HCT116 (cell line): ENCODE results near the gene ATG101. TPM values are rescaled to one million over a fixed set of nuclear protein-coding genes. Genes with fewer than 3 reads are reported as not detected.
A peak's percentile ranks its signal among the peaks of the same experiment; 100 is the strongest.

ENCODE experiments used
- ATAC-seq: fragments of 200-7000 bp; cut with Tn5 transposase; 2 replicates; pipeline ENCODE4 v1.9.1; 2020; ENCODE audit warnings: mild to moderate bottlenecking, moderate library complexity
- BruUV-seq: library from RNA; stranded (reverse); fragments of 400-500 nt; replicated peaks from 2 replicates; lab custom pipeline; 2021; lab: Mats Ljungman, UMichigan
- CTCF ChIA-PET: fragments of 300-600 bp; sonication (Branson Sonifier 250); formaldehyde crosslinking; loops from one replicate; lab custom pipeline; 2021; ENCODE audit warnings: antibody characterized with exemption; lab: Charles Lee
- POLR2A ChIA-PET: fragments of 300-600, 350-600 bp; sonication (Branson Sonifier 250); formaldehyde crosslinking; loops from one replicate; lab custom pipeline; 2021; ENCODE audit warnings: antibody characterized with exemption; lab: Charles Lee
- RAD21 ChIA-PET, 2 experiments: fragments of 300-600 bp; sonication (Branson Sonifier 250); formaldehyde crosslinking; loops; one replicate each; lab custom pipeline; 2023; ENCODE audit warnings: low total read pairs in 2 of 2; ENCODE audit not compliant: uncharacterized antibody in 2 of 2, unreplicated experiment in 2 of 2, low non-redundant PET in 1 of 2; lab: Charles Lee
- DNase-seq: peaks from one replicate; pipeline ENCODE4 v3.0.0-alpha.2; 2010; ENCODE audit warnings: low read depth, low spot score
- H2AFZ ChIP-seq: fragments of 200-600 bp; shearing (Covaris generic), sonication (generic); 2 replicates; pipeline ENCODE4 v1.6.1; 2017; ENCODE audit warnings: low read depth, mixed run types, mixed read lengths, antibody characterized with exemption, low read length; ENCODE audit not compliant: poor library complexity, severe bottlenecking
- H3K27ac ChIP-seq: 2 replicates; pipeline ENCODE4 v1.5.1; 2012; ENCODE audit warnings: low read depth, low read length
- H3K27me3 ChIP-seq: fragments of 200-600 bp; sonication (generic); 2 replicates; pipeline ENCODE4 v1.6.1; 2016; ENCODE audit warnings: mixed run types, low read length, mixed read lengths; ENCODE audit not compliant: insufficient read depth
- H3K36me3 ChIP-seq, 2 experiments: fragments of 200-500 bp in 1 of 2; fragments of 200-600 bp in 1 of 2; sonication (Bioruptor generic) in 1 of 2; sonication (generic) in 1 of 2; 2 replicates each; pipeline versions ENCODE4 v1.5.1 to v1.6.1; 2014 to 2016; ENCODE audit warnings: low read length in 2 of 2, inconsistent platforms in 1 of 2, mixed read lengths in 1 of 2, mixed run types in 1 of 2; ENCODE audit not compliant: insufficient read depth in 2 of 2, control insufficient read depth in 1 of 2
- H3K4me1 ChIP-seq, 2 experiments: fragments of 200-600 bp in 1 of 2; sonication (generic) in 1 of 2; 2 replicates each; pipeline versions ENCODE4 v1.5.1 to v1.6.1; 2012 to 2017; ENCODE audit warnings: low read length in 2 of 2, inconsistent platforms in 1 of 2, mild to moderate bottlenecking in 1 of 2, mixed read lengths in 1 of 2, mixed run types in 1 of 2, moderate library complexity in 1 of 2; ENCODE audit not compliant: insufficient read depth in 2 of 2, control insufficient read depth in 1 of 2
- H3K4me2 ChIP-seq: fragments of 200-600 bp; sonication (generic); 2 replicates; pipeline ENCODE4 v1.6.1; 2017; ENCODE audit warnings: mixed run types, low read length, mixed read lengths
- H3K4me3 ChIP-seq, 2 experiments: fragments of 200-600 bp in 1 of 2; sonication (generic) in 1 of 2; replicated peaks in 1 of 2; 2 replicates each; pipeline ENCODE4 v1.5.1; 2011 to 2016; ENCODE audit warnings: low read length in 2 of 2, control low read depth in 1 of 2, low read depth in 1 of 2, mild to moderate bottlenecking in 1 of 2, mixed read lengths in 1 of 2, mixed run types in 1 of 2
- H3K79me2 ChIP-seq: fragments of 200-600 bp; sonication (generic); 2 replicates; pipeline ENCODE4 v1.6.1; 2017; ENCODE audit warnings: mild to moderate bottlenecking, mixed run types, low read length, moderate library complexity, mixed read lengths; ENCODE audit not compliant: insufficient read depth
- H3K9ac ChIP-seq: fragments of 200-600 bp; sonication (generic); 2 replicates; pipeline ENCODE4 v1.6.1; 2016; ENCODE audit warnings: low read length, mixed read lengths
- H3K9me2 ChIP-seq: fragments of 200-600 bp; sonication (generic), shearing (Covaris generic); 2 replicates; pipeline ENCODE4 v1.6.1; 2017; ENCODE audit warnings: mixed run types, mild to moderate bottlenecking, moderate library complexity; ENCODE audit not compliant: insufficient read depth
- H3K9me3 ChIP-seq, 2 experiments: fragments of 200-500 bp in 1 of 2; fragments of 200-600 bp in 1 of 2; sonication (Bioruptor generic) in 1 of 2; sonication (generic) in 1 of 2; 2 replicates each; pipeline ENCODE4 v1.6.1; 2014 to 2017; ENCODE audit warnings: low read length in 2 of 2, mixed read lengths in 2 of 2, inconsistent platforms in 1 of 2, low read depth in 1 of 2, mild to moderate bottlenecking in 1 of 2, mixed run types in 1 of 2, moderate library complexity in 1 of 2; ENCODE audit not compliant: control insufficient read depth in 1 of 2, insufficient read depth in 1 of 2
- H4K20me1 ChIP-seq: fragments of 200-600 bp; sonication (generic), shearing (Covaris generic); 2 replicates; pipeline ENCODE4 v1.6.1; 2017; ENCODE audit warnings: mixed run types, mild to moderate bottlenecking, moderate library complexity; ENCODE audit not compliant: insufficient read depth
- ATF3 ChIP-seq: IDR thresholded peaks from 2 replicates; pipeline ENCODE4 v1.6.1; 2012
- CEBPB ChIP-seq: IDR thresholded peaks from 2 replicates; pipeline ENCODE4 v1.6.1; 2012; ENCODE audit warnings: low read depth
- CTCF ChIP-seq, 3 experiments: fragments of 200-600 bp in 1 of 3; sonication (generic) in 1 of 3; IDR thresholded peaks in 2 of 3; conservative IDR thresholded peaks in 1 of 3; 2 replicates each; pipeline ENCODE4 v1.5.1; 2012 to 2017; ENCODE audit warnings: low read depth in 2 of 3, low read length in 2 of 3, antibody characterized with exemption in 1 of 3, borderline replicate concordance in 1 of 3, control low read depth in 1 of 3, mild to moderate bottlenecking in 1 of 3, mixed read lengths in 1 of 3, mixed run types in 1 of 3, moderate library complexity in 1 of 3; ENCODE audit not compliant: insufficient read depth in 1 of 3
- EZH2phosphoT487 ChIP-seq: fragments of 200-600 bp; IDR thresholded peaks from 2 replicates; pipeline ENCODE4 v1.6.1; 2018; ENCODE audit warnings: antibody characterized with exemption, borderline replicate concordance
- JUND ChIP-seq: IDR thresholded peaks from 2 replicates; pipeline ENCODE4 v1.6.1; 2012
- SP1 ChIP-seq: IDR thresholded peaks from 2 replicates; pipeline ENCODE4 v1.6.1; 2012; ENCODE audit warnings: low read depth
- YY1 ChIP-seq: IDR thresholded peaks from 2 replicates; pipeline ENCODE4 v1.6.1; 2011; ENCODE audit warnings: low read length, low read depth, moderate library complexity, mild to moderate bottlenecking; ENCODE audit not compliant: insufficient replicate concordance; ENCODE audit errors: extremely low read depth
- intact Hi-C: fragments of 100-400 bp; cut with micrococcal nuclease; formaldehyde crosslinking; loops from 2 replicates; pipeline ENCODE4 v1.10.0; 2022
- total RNA-seq: library from RNA; stranded (reverse); gene quantifications from one replicate; pipeline ENCODE4 v1.2.1, GENCODE V29; 2021; ENCODE audit not compliant: unreplicated experiment

The ATG101 gene
- total RNA-seq, 1 experiment from 2014 or later = 49.2 TPM

- TF ChIP-seq CTCF (IDR thresholded peaks at IDR 0.05 in 2 of 3, conservative IDR thresholded peaks at IDR 0.05 in 1 of 3; ENCODE audit: borderline replicate concordance in 1 of 3, insufficient read depth in 1 of 3, low read depth in 2 of 3, low read length in 2 of 3) = peak in 2 of 3 experiments; percentile 90; a peak in 4 of 6 replicates
- TF ChIP-seq SP1 = no peak
- TF ChIP-seq JUND = no peak
- TF ChIP-seq, all 23 proteins: peak for 3
Measured at GRCh38 chr12:52023182-52023975, 46.4 kb upstream of the ATG101 start (continued).

GRCh38 chr12:52023976-52024688 is 45.6 kb upstream of the ATG101 start:
- CTCF ChIA-PET = interaction anchor here (0.8 to 8.6 kb wide), 29 partner anchors 8 to 603 kb away, joined by 3 to 174 read pairs (median 10); partner anchors contain the start of genes ATG101, NR4A1, SMIM41 and TAMALIN
- Histone ChIP-seq H3K4me1 (peaks cover 24 to 60% of the 10 kb centered on the region in 2 experiments), H3K27ac (peak overlapping the region; percentile 77), H3K4me2 (peak overlapping the region; percentile 86), H4K20me1 (no peaks in the 10 kb centered on the region), H3K4me3 (peak overlapping the region; percentile 47 to 62), H3K9me3 (no peaks in the 10 kb centered on the region), H2AFZ (no peak overlapping the region), H3K9me2 (no peaks in the 10 kb centered on the region), H3K27me3 (no peaks in the 10 kb centered on the region), H3K79me2 (no peaks in the 10 kb centered on the region), H3K36me3 (no peaks in the 10 kb centered on the region), H3K9ac (peak overlapping the region; percentile 64)
- POLR2A ChIA-PET = interaction anchor here (0.6 to 3.4 kb wide), 8 partner anchors 9 to 1343 kb away, joined by 3 to 18 read pairs (median 6); partner anchors contain the start of genes ATG101, EIF4B and NR4A1
- TF ChIP-seq YY1 = no peak
- no peak for TF ChIP-seq CEBPB
- TF ChIP-seq EZH2phosphoT487 = no peak
- no peak for TF ChIP-seq ATF3
- RAD21 ChIA-PET = interaction anchor here (0.6 to 3.0 kb wide), 10 partner anchors 20 to 97 kb away, joined by 3 to 21 read pairs (median 5); partner anchors contain the start of gene ATG101 (in 1 of the 2)
- DNase-seq = no peak
- no peak for ATAC-seq
- intact Hi-C loops = loop anchor here (1.0 to 5.0 kb wide), 2 partner anchors 20 to 132 kb away; no protein-coding TSS in a partner anchor
- BruUV-seq = TSS peak; percentile 92
